ENCODE data around the gene BMP8A.

- TF ChIP-seq KLF1 (tag by site-specific recombination; IDR thresholded peaks at IDR 0.05) (no peak), ZBTB21 (tag by site-specific recombination; IDR thresholded peaks at IDR 0.05) (no peak), ZNF677 (tag by site-specific recombination; IDR thresholded peaks at IDR 0.05) (no peak), ZBTB48 (tag by site-specific recombination; IDR thresholded peaks at IDR 0.05) (no peak), ZNF792 (tag by site-specific recombination; IDR thresholded peaks at IDR 0.05) (no peak)
- TF ChIP-seq, protein P1, sequence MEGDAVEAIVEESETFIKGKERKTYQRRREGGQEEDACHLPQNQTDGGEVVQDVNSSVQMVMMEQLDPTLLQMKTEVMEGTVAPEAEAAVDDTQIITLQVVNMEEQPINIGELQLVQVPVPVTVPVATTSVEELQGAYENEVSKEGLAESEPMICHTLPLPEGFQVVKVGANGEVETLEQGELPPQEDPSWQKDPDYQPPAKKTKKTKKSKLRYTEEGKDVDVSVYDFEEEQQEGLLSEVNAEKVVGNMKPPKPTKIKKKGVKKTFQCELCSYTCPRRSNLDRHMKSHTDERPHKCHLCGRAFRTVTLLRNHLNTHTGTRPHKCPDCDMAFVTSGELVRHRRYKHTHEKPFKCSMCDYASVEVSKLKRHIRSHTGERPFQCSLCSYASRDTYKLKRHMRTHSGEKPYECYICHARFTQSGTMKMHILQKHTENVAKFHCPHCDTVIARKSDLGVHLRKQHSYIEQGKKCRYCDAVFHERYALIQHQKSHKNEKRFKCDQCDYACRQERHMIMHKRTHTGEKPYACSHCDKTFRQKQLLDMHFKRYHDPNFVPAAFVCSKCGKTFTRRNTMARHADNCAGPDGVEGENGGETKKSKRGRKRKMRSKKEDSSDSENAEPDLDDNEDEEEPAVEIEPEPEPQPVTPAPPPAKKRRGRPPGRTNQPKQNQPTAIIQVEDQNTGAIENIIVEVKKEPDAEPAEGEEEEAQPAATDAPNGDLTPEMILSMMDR (tag by site-specific recombination; IDR thresholded peaks at IDR 0.05) = no peak
Measured at GRCh38 chr1:39569034-39569433, 77.6 kb downstream of the BMP8A start.

Measured in HEK293 (cell line).